Neural progenitor cell (in vitro differentiated cells): ENCODE results near the gene PBXIP1. TPM values are rescaled to one million over a fixed set of nuclear protein-coding genes. Genes with fewer than 3 reads are reported as not detected.

Experiments
- DNase-seq: peaks from one replicate; pipeline ENCODE4 v3.0.0-alpha.2; 2016; ENCODE audit warnings: low spot score
- H2AFZ ChIP-seq: fragments of 200-600 bp; sonication (generic); replicated peaks from 2 replicates; pipeline ENCODE4 v1.6.1; 2016; ENCODE audit warnings: antibody characterized with exemption
- H3F3A ChIP-seq: fragments of 200-600 bp; sonication (generic); 2 replicates; pipeline ENCODE4 v1.6.1; 2016; ENCODE audit warnings: antibody characterized with exemption, low read depth
- H3K27ac ChIP-seq: fragments of 200-600 bp; sonication (generic); 2 replicates; pipeline ENCODE4 v1.5.1; 2016; ENCODE audit warnings: mild to moderate bottlenecking
- H3K27me3 ChIP-seq: fragments of 200-600 bp; sonication (generic); 2 replicates; pipeline ENCODE4 v1.6.1; 2016; ENCODE audit warnings: mild to moderate bottlenecking, moderate library complexity
- H3K36me3 ChIP-seq: fragments of 200-600 bp; sonication (generic); 2 replicates; pipeline ENCODE4 v1.5.1; 2016
- H3K4me1 ChIP-seq: fragments of 200-600 bp; sonication (generic); 2 replicates; pipeline ENCODE4 v1.6.1; 2016; ENCODE audit warnings: mixed run types
- H3K4me2 ChIP-seq: fragments of 200-600 bp; sonication (generic); 2 replicates; pipeline ENCODE4 v1.6.1; 2016
- H3K4me3 ChIP-seq: fragments of 200-600 bp; sonication (generic); 2 replicates; pipeline ENCODE4 v1.5.1; 2016
- H3K79me2 ChIP-seq: fragments of 200-600 bp; sonication (generic); 2 replicates; pipeline ENCODE4 v1.6.1; 2016; ENCODE audit warnings: low read depth
- H3K9ac ChIP-seq: fragments of 200-600 bp; sonication (generic); 2 replicates; pipeline ENCODE4 v1.6.1; 2016
- H3K9me3 ChIP-seq: fragments of 200-600 bp; sonication (generic); 2 replicates; pipeline ENCODE4 v1.5.1; 2016; ENCODE audit warnings: low read depth
- H4K20me1 ChIP-seq: fragments of 200-600 bp; sonication (generic); 2 replicates; pipeline ENCODE4 v1.6.1; 2016; ENCODE audit warnings: low read depth
- H3K27ac Mint-ChIP-seq: 3 replicates; pipeline ENCODE4 v1.8.0; 2021; ENCODE audit warnings: mixed read lengths
- H3K27me3 Mint-ChIP-seq: 2 replicates; pipeline ENCODE4 v1.8.0; 2022; ENCODE audit warnings: low read depth, mild to moderate bottlenecking, inconsistent platforms, moderate library complexity, mixed read lengths; ENCODE audit not compliant: insufficient read depth
- H3K36me3 Mint-ChIP-seq: 3 replicates; pipeline ENCODE4 v1.8.0; 2021; ENCODE audit warnings: mixed read lengths
- H3K4me1 Mint-ChIP-seq: 3 replicates; pipeline ENCODE4 v1.8.0; 2021; ENCODE audit warnings: mixed read lengths
- H3K4me3 Mint-ChIP-seq: 3 replicates; pipeline ENCODE4 v1.8.0; 2021; ENCODE audit warnings: mild to moderate bottlenecking, moderate library complexity, mixed read lengths
- H3K9me3 Mint-ChIP-seq: 3 replicates; pipeline ENCODE4 v1.8.0; 2020; ENCODE audit warnings: mixed read lengths
- EZH2 ChIP-seq: fragments of 200-600 bp; sonication (generic); IDR thresholded peaks from 2 replicates; pipeline ENCODE4 v1.6.1; 2017; ENCODE audit warnings: antibody characterized with exemption, mild to moderate bottlenecking, moderate library complexity
- EZH2phosphoT487 ChIP-seq: fragments of 200-600 bp; sonication (generic); IDR thresholded peaks from 2 replicates; pipeline ENCODE4 v1.6.1; 2017; ENCODE audit warnings: antibody characterized with exemption
- total RNA-seq: library from RNA; depleted of rRNA; stranded (reverse); fragments of >200 nt; gene quantifications from 2 replicates; pipeline ENCODE4 v1.2.3, GENCODE V29; 2015; ENCODE audit warnings: low replicate concordance
- TF ChIP-seq, protein P1 (sequence below): fragments of 200-600 bp; sonication (generic); IDR thresholded peaks from 2 replicates; pipeline ENCODE4 v1.5.1; 2017; ENCODE audit warnings: antibody characterized with exemption, mild to moderate bottlenecking

PBXIP1 gene
- total RNA-seq, 1 donor from 2014 or later: 21.4 TPM

GRCh38 chr1:154952664-154953063 is 3.2 kb downstream of the PBXIP1 start:
- Histone ChIP-seq H3K36me3 (no peaks in the 10 kb centered on the region), H3K4me3 (no peak overlapping the region), H3K4me1 (peaks cover 35% of the 10 kb centered on the region), H3K27ac (no peak overlapping the region), H3K9me3 (no peaks in the 10 kb centered on the region), H3K9ac (no peak overlapping the region), H3K4me2 (peak overlapping the region; percentile 85), H3F3A (peaks cover 36% of the 10 kb centered on the region), H4K20me1 (peaks cover 59% of the 10 kb centered on the region), H2AFZ (no peak overlapping the region), H3K27me3 (no peaks in the 10 kb centered on the region), H3K79me2 (peaks cover 31% of the 10 kb centered on the region)
- H3K4me3 Mint-ChIP-seq: peak overlapping the region; percentile 10
- H3K27me3 Mint-ChIP-seq: peaks cover 6% of the 10 kb centered on the region
- H3K27ac Mint-ChIP-seq: peak overlapping the region; percentile 57
- DNase-seq: no peak
- TF ChIP-seq EZH2: no peak
- TF ChIP-seq EZH2phosphoT487: no peak
- TF ChIP-seq, protein P1, sequence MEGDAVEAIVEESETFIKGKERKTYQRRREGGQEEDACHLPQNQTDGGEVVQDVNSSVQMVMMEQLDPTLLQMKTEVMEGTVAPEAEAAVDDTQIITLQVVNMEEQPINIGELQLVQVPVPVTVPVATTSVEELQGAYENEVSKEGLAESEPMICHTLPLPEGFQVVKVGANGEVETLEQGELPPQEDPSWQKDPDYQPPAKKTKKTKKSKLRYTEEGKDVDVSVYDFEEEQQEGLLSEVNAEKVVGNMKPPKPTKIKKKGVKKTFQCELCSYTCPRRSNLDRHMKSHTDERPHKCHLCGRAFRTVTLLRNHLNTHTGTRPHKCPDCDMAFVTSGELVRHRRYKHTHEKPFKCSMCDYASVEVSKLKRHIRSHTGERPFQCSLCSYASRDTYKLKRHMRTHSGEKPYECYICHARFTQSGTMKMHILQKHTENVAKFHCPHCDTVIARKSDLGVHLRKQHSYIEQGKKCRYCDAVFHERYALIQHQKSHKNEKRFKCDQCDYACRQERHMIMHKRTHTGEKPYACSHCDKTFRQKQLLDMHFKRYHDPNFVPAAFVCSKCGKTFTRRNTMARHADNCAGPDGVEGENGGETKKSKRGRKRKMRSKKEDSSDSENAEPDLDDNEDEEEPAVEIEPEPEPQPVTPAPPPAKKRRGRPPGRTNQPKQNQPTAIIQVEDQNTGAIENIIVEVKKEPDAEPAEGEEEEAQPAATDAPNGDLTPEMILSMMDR: no peak
- peaks cover 57% of the 10 kb centered on the region for H3K4me1 Mint-ChIP-seq
- no peaks in the 10 kb centered on the region for H3K9me3 Mint-ChIP-seq
- H3K36me3 Mint-ChIP-seq: peaks cover 11% of the 10 kb centered on the region

DNA sequence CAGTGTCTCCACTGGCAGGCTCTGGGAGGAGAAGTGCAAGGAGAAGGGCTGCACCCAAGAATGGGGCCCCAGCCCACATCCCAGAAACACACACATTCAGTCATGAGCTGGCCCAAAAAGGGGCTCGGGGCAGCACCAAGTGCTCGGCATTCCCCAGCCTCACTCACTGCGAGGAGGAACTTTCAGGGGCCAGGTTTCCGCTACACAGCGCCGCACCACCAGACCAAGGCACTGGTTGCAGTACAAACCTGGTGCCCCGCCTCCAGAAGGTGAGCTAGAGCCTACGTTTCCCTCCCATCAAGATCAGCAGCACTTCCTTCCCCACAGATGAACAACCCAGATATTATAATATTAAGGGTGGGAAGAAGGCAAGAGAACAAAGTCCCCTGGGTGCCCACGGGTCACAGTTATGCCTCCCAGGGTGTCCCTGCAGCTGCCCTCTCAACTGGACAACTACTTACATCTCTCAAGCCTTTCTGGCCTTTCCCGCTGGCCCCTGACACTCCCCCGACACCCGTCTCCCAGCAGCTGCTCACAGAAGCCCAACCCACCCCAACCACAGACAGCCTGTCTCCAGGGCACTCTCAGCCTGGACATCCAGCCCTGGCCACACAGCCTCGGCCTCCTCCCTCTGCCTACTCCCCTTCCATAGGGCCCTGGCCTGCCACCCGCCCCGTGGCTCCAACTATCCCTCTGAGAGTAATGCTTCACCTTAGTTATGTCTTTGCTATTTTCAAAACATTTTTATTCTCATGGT is 3.8 kb downstream of the PBXIP1 start:
- H4K20me1 ChIP-seq: peaks cover 59% of the 10 kb centered on the region
- no peaks in the 10 kb centered on the region for H3K27me3 ChIP-seq
- H3K27ac Mint-ChIP-seq: peak overlapping the region; percentile 57
- H3K36me3 Mint-ChIP-seq: peaks cover 12% of the 10 kb centered on the region
- H2AFZ ChIP-seq: no peak overlapping the region
- H3K4me3 ChIP-seq: no peak overlapping the region
- peaks cover 31% of the 10 kb centered on the region for H3K79me2 ChIP-seq
- H3K27me3 Mint-ChIP-seq: peaks cover 5% of the 10 kb centered on the region
- peaks cover 31% of the 10 kb centered on the region for H3F3A ChIP-seq
- no peaks in the 10 kb centered on the region for H3K36me3 ChIP-seq
- TF ChIP-seq, protein P1: no peak
- no peak for TF ChIP-seq EZH2
- no peak overlapping the region for H3K27ac ChIP-seq
- no peak overlapping the region for H3K9ac ChIP-seq
- peak overlapping the region; percentile 53 for H3K4me3 Mint-ChIP-seq
- H3K4me2 ChIP-seq: no peak overlapping the region
- no peaks in the 10 kb centered on the region for H3K9me3 Mint-ChIP-seq
- peaks cover 30% of the 10 kb centered on the region for H3K4me1 ChIP-seq
- H3K9me3 ChIP-seq: no peaks in the 10 kb centered on the region
- peaks cover 51% of the 10 kb centered on the region for H3K4me1 Mint-ChIP-seq
- DNase-seq: no peak

DNA sequence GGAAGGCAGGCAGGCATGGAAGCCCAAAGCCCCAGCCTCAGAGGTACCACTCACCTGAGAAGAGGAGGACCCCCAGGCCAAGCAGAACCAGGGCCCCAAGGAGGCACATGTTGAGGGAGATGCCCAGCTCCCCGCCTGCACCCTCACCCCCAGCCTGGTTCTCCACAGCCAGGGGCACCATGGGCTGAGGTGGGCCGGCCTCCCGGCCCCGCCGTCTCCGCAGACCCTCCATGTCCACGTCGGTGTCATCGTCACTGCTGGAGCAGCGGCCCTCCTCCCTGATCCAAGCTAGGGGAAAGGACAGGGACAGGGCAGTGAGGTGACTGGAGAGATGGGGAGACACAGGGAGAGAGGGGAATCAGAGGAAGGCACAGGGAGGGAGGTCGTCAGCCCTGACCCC is 7.8 kb downstream of the PBXIP1 start:
- Mint-ChIP-seq H3K36me3 (peaks cover 8% of the 10 kb centered on the region), H3K27ac (no peak overlapping the region), H3K4me1 (peaks cover 23% of the 10 kb centered on the region), H3K27me3 (peaks cover 4% of the 10 kb centered on the region), H3K4me3 (no peak overlapping the region), H3K9me3 (no peaks in the 10 kb centered on the region)
- Histone ChIP-seq H3K27ac (no peak overlapping the region), H3K79me2 (peaks cover 9% of the 10 kb centered on the region), H3K4me1 (no peaks in the 10 kb centered on the region), H3K36me3 (no peaks in the 10 kb centered on the region), H3K27me3 (no peaks in the 10 kb centered on the region), H3K9ac (no peak overlapping the region), H3K9me3 (no peaks in the 10 kb centered on the region), H3F3A (peaks cover 11% of the 10 kb centered on the region), H4K20me1 (peaks cover 42% of the 10 kb centered on the region), H2AFZ (no peak overlapping the region), H3K4me3 (no peak overlapping the region), H3K4me2 (no peak overlapping the region)
- no peak for DNase-seq
- TF ChIP-seq EZH2 (no peak), EZH2phosphoT487 (no peak)
- TF ChIP-seq, protein P1: no peak
